Astrocyte of the cerebellum (primary cell): ENCODE results near the gene LMF2.

Experiments
- DNase-seq: peaks from one replicate; pipeline ENCODE4 v3.0.0-alpha.2; 2011; ENCODE audit warnings: low read depth
- H3K4me3 ChIP-seq: 2 replicates; pipeline ENCODE4 v1.5.1; 2011; ENCODE audit warnings: mild to moderate bottlenecking, low read depth, low read length, moderate library complexity
- CTCF ChIP-seq: IDR thresholded peaks from 2 replicates; pipeline ENCODE4 v1.5.1; 2012; ENCODE audit warnings: low read length, low read depth, moderate library complexity, mild to moderate bottlenecking; ENCODE audit errors: missing control alignments
- in situ Hi-C: cut with HindIII; loops from 2 replicates; pipeline ENCODE4 v1.10.0; 2017; ENCODE audit warnings: low sequenced_read_pairs

The LMF2 gene

GRCh38 chr22:50507421-50507990 lies at the start of gene LMF2:
LMF2 (minus strand) TSS chr22:50507702; CDS start chr22:50507675, 27 bp downstream.
- in situ Hi-C loops, result no loop called here
- TF ChIP-seq CTCF, result no peak
- no peak for DNase-seq
- peak within 1 kb of the TSS; percentile 97 for H3K4me3 ChIP-seq

GRCh38 chr22:50556703-50557102 lies 49.2 kb upstream of the LMF2 start:
- DNase-seq, result no peak
- in situ Hi-C loops, result no loop called here
- H3K4me3 ChIP-seq, result no peak overlapping the region
- no peak for TF ChIP-seq CTCF

GRCh38 chr22:50553310-50553709 lies 45.8 kb upstream of the LMF2 start:
- in situ Hi-C loops, result no loop called here
- no peak for TF ChIP-seq CTCF
- H3K4me3 ChIP-seq, result no peak overlapping the region
- no peak for DNase-seq

GRCh38 chr22:50551160-50551752 lies 43.8 kb upstream of the LMF2 start:
- no peak for DNase-seq

GRCh38 chr22:50550395-50550794 lies 42.9 kb upstream of the LMF2 start:
- no peak overlapping the region for H3K4me3 ChIP-seq
- in situ Hi-C loops, result no loop called here
- DNase-seq, result no peak
- TF ChIP-seq CTCF, result no peak

More at GRCh38 chr22:50551160-50551752, 43.8 kb upstream of the LMF2 start:
- no peak overlapping the region for H3K4me3 ChIP-seq
- in situ Hi-C loops, result no loop called here
- TF ChIP-seq CTCF, result no peak

- no peak overlapping the region for H3K4me3 ChIP-seq
- in situ Hi-C loops, result no loop called here
- TF ChIP-seq CTCF, result no peak
- no peak for DNase-seq
Measured at GRCh38 chr22:50548921-50549790, 41.7 kb upstream of the LMF2 start.
